Kasumi-1 (cell line): Measurements from ENCODE around the gene GCNA.
"Not testable (repeated sequence)": the region's sequence is repeated elsewhere in the genome, so short reads cannot be mapped to it uniquely, and the experiment has no call there.

Experiments used
- DNase-seq, 2 experiments: peaks; one replicate each; lab custom pipeline; 2025; lab: John Stamatoyannopoulos, UW

Gene GCNA

DNA sequence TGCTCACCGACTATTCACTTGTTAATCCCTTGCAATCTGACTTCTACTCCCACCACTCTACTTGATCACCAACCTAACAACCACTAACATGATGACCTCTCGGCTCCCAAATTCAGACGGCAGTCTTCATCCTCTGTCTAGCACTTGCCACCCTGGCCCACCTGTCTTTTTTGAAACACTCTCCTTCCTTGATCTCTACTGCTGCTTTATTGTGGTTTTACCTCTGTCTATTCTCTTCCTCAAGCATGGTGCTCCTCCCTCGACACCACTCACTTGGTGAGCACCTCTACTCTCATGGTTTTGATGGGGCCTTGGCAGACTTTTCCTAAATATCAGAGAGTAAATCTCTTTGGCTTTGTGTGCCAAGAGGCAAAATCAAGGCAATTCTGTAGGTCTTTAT, 61.8 kb downstream of the GCNA start:
- no peak for DNase-seq

DNA sequence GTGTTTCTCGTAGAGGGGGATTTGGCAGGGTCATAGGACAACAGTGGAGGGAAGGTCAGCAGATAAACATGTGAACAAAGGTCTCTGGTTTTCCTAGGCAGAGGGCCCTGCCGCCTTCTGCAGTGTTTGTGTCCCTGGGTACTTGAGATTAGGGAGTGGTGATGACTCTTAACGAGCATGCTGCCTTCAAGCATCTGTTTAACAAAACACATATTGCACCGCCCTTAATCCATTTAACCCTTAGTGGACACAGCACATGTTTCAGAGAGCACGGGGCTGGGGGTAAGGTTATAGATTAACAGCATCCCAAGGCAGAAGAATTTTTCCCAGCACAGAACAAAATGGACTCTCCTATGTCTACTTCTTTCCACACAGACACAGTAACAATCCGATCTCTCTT, 66.2 kb downstream of the GCNA start:
- DNase-seq = not testable (repeated sequence)

DNA sequence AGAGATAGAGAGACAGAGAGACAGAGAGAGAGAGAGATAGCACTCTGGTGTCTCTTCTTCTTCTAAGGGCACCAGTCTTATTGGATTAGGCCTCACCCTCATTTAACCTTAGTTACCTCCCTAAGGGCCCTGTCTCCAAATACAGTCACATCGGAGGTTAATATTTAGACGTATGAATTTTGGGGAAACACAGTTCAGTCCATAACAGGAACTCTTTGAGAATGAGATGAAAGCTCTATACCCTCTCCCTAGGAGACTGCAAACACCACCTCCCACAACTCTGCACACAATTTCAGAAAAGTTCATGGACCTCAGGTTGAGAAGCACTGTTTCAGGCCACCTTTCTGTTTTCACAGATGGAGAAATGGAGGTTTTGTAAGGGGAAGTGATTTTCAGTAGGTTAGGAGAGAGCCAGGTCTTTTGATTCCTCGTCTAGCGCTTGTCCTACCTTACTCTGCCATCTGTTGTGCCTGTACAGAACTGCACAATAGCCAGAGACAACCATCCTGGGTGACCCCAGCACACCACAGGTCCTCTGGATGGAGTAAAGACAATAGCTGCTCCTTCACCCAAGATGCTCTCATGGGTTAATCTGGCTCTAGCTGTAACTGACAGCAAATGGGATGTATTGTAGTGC, 72.2 kb downstream of the GCNA start:
- DNase-seq = peak; percentile 44

DNA sequence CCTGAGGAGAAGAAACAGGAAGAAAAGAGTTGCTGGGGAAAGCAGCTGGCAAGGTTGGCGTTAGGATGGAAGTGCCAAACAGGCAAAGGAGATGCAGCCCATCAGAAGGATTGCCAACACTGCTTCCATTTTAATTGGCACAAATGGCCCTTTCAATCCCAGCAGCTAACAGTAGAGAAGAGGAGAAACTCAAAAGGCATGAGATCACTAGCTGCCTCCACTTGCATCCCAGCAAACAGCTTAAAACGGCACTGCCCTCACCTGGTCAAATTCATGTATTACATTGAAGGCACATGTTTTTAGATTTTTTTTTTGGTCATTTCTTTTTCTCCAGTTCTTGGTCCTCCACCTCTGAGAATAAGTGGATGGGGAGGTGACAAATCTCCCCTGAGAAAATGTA, 74.2 kb downstream of the GCNA start:
- peak; percentile 52 to 64 for DNase-seq

DNA sequence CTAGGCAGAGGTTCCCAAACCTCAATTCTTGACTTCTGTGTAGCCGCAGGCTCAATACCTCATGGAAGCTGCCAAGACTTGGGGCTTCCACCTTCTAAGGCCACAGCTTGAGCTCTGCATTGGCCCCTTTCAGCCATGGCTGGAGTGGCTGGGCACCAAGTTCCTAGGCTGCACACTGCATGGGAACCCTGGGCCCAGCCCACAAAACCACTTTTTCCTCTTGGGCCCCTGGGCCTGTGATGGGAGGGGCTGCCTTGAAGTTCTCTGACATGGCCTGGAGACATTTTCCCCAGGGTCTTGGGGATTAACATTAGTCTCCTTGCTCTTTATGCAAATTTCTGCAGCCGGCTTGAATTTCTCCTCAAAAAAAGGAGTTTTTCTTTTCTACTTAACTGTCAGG, 75.1 kb downstream of the GCNA start:
- no peak for DNase-seq

DNA sequence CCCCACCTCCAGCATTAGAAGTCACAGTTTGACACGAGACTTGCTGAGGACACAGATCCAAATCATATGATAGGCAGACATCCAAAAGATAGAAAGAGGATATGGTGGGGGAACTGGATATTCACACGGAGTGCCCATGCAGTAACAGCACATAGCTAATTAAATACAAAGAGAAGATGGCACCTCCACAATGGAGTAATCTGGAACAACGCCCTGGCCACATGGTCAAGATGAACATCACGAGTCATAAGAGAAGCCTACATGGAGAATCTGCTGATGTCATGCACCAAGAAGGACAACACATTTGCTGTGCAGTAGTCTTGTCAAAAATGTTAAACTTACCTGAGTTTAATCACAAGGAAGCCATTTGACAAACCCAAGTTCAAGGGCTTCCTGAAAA, 79.0 kb downstream of the GCNA start:
- no peak for DNase-seq

DNA sequence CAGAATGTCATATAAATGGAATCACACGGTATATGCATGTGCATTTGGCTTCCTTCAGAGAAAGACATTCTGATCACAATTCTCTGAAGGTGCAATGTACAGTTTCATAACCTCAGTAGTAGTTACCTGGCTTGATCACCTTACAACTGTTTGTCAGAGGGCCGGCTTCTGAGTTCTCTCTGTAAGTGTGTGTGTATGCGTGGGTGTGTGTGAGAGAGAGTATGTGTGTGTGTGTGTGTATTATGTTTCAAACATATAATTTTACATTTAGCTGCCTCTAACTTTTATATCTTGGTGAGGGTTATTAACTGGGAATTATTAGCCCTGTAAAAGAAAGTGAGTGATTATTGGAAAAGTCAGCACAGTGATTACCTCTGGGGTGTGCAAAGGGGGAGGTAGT, 81.1 kb downstream of the GCNA start:
- no peak for DNase-seq

DNA sequence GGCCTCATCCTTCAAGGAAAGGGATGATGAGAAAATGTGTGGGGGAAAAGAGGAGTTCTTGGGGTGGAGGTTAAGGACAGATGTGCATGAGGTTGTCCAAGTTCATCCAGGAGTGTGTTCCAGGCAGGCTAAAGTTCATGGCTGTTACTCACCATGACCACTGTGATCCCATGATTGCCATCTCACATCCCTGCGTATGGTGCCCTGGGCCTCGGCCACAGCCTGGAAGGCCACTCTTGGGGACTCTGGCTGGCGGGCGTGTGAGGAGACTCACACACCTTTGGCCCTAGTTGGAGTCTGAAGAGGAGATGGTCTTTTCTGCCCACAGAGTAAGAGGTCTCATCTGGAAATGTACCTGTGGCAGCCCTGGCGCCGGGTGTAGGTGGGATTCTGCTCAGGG, 81.7 kb downstream of the GCNA start:
- no peak for DNase-seq

DNA sequence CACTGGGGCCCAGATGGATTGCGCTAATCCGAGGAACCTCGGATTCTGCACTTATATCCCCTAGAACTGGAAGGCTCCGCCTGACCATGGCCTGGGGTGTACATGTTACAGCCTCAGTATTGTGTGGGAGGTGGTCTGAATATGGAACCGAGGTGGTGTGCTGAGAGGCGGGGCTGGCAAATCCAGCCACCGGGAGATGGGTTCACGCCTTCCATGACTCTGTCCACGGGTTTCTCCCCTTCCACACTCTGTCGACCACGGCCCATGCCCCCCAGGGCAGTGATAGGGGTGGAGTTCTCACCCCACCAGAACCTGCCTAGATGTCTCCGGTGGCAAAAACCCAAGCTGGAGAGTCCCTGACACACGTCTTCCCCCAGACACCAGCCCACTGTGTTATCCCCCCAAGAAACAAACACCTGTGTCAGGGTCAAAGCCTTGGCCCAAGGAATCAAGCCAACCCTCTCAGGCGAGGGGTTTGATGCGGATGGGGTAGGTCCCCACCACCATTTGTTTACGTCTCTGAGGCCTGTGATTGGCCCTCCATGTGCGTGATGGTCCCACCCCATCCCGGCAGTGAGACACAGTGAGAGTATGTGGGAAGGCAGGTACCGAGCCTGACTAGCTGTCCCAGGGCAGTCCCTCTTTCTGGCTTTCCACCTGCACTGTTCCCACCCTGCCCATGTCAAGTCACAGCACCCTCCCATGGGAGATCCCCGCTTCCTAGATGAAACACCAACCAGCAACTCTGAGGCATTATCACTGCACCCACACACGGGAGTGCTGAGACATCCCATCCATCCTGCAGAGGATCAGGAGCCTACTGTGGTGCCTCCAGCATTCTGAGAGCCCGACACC, 82.6 kb downstream of the GCNA start:
- no peak for DNase-seq

DNA sequence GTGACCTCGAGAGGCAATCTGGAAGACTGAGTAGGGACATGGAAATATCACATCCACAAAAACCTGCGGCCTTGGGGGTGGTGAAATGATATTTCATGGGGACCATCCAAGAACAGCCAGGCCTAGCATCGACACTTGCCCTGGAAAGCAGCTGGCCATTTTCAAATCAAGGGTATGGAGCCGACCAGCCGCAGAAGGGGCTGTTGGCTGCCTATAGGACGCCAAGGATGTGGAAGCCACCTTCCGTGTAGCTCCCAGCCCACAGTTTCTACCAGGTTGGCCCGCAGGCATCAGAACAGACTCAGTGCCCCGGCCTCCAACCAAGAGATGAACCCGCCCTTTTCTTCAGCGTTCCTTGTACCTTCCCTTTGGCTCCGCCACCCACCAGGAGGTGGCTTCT, 83.7 kb downstream of the GCNA start:
- no peak for DNase-seq

DNA sequence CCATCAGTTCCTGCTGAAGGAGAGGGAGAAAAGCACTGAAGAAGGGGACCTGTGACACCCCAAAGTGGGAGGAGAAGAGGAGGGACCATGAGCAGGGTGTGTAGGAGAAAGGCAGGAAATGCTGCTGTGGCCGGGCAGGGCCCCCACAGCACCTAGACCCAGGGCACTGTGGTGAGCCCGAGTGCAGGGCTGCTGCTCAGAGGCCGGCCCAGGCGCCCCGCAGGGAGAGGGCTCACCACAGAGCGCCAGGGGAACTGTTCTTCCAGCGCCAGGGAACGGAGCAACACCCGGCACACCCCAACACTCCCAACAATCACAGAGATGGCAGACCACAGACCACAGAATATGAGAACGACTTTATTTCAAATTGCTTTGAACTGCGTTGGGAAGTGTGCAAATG, 84.4 kb downstream of the GCNA start:
- peak; percentile 23 to 25 for DNase-seq
